HepG2 (cell line): ENCODE measurements around the gene C19orf73. TPM values are rescaled to one million over a fixed set of nuclear protein-coding genes. Genes with fewer than 3 reads are reported as not detected.

Experiments used
- ARNTL ChIP-seq: sonication (generic); formaldehyde crosslinking; IDR thresholded peaks from 2 replicates; pipeline ENCODE4 v1.4.0; 2020; ENCODE audit warnings: mild to moderate bottlenecking, missing genetic modification reagents
- ASH2L ChIP-seq: fragments of 300-600, 200-600 bp; sonication (generic); IDR thresholded peaks from 2 replicates; pipeline ENCODE4 v1.7.0; 2017; ENCODE audit warnings: low read depth, mild to moderate bottlenecking, moderate library complexity, mixed read lengths, low read length; ENCODE audit not compliant: insufficient read length
- CHCHD3 ChIP-seq: sonication (generic); formaldehyde crosslinking; IDR thresholded peaks from 2 replicates; pipeline ENCODE4 v1.8.0; 2022; ENCODE audit warnings: mild to moderate bottlenecking, missing genetic modification reagents, moderate library complexity
- CREB1 ChIP-seq, 2 experiments: fragments of 450-650 bp in 1 of 2; IDR thresholded peaks; 2 replicates each; pipeline ENCODE4 v1.6.1; 2016 to 2017; ENCODE audit warnings: control low read depth in 1 of 2, mild to moderate bottlenecking in 1 of 2, missing compliant biosample characterization in 1 of 2, missing genetic modification characterization in 1 of 2
- ERF ChIP-seq: IDR thresholded peaks from 2 replicates; pipeline ENCODE4 v1.6.1; 2018; ENCODE audit warnings: missing biosample characterization, missing genetic modification reagents
- GZF1 ChIP-seq: sonication (generic); formaldehyde crosslinking; IDR thresholded peaks from 2 replicates; pipeline ENCODE4 v1.5.1; 2020; ENCODE audit warnings: mild to moderate bottlenecking, missing genetic modification reagents
- KLF6 ChIP-seq: IDR thresholded peaks from 2 replicates; pipeline ENCODE4 v1.8.0; 2016; ENCODE audit warnings: missing biosample characterization, missing genetic modification reagents
- MED8 ChIP-seq: sonication (generic); formaldehyde crosslinking; IDR thresholded peaks from 2 replicates; pipeline ENCODE4 v1.8.1; 2023; ENCODE audit warnings: mild to moderate bottlenecking, missing genetic modification reagents; ENCODE audit not compliant: insufficient replicate concordance
- MEIS1 ChIP-seq: sonication (generic); formaldehyde crosslinking; IDR thresholded peaks from 2 replicates; pipeline ENCODE4 v1.9.0; 2021; ENCODE audit warnings: mild to moderate bottlenecking, missing genetic modification reagents, moderate library complexity, borderline replicate concordance
- PAX8 ChIP-seq: sonication (generic); formaldehyde crosslinking; IDR thresholded peaks from 2 replicates; pipeline ENCODE4 v1.8.0; 2022; ENCODE audit warnings: mild to moderate bottlenecking, missing genetic modification reagents, borderline replicate concordance
- POLR2A ChIP-seq, 2 experiments: IDR thresholded peaks; 2 replicates each; pipeline ENCODE4 v1.6.1; 2011; ENCODE audit warnings: low read depth in 2 of 2, low read length in 2 of 2, mild to moderate bottlenecking in 1 of 2, moderate library complexity in 1 of 2; ENCODE audit not compliant: insufficient read depth in 1 of 2
- PRPF4 ChIP-seq: fragments of 200-400 bp; formaldehyde crosslinking; IDR thresholded peaks from 2 replicates; pipeline ENCODE4 v1.6.1; 2016; ENCODE audit warnings: low read length, low read depth; ENCODE audit not compliant: poor library complexity, severe bottlenecking
- RAD21 ChIP-seq: fragments of 450-650 bp; formaldehyde crosslinking; IDR thresholded peaks from 2 replicates; pipeline ENCODE4 v1.5.0; 2020; ENCODE audit warnings: mild to moderate bottlenecking
- RFX3 ChIP-seq: IDR thresholded peaks from 2 replicates; pipeline ENCODE4 v1.6.1; 2016; ENCODE audit warnings: missing biosample characterization, missing genetic modification reagents
- RFXAP ChIP-seq: sonication (generic); formaldehyde crosslinking; IDR thresholded peaks from 2 replicates; pipeline ENCODE4 v1.4.0; 2020; ENCODE audit warnings: missing genetic modification reagents, borderline replicate concordance
- SMAD1 ChIP-seq: sonication (generic); formaldehyde crosslinking; IDR thresholded peaks from 2 replicates; pipeline ENCODE4 v1.4.0; 2020; ENCODE audit warnings: missing genetic modification reagents, low read depth, mild to moderate bottlenecking, borderline replicate concordance
- SNAPC2 ChIP-seq: sonication (generic); formaldehyde crosslinking; IDR thresholded peaks from 2 replicates; pipeline ENCODE4 v1.8.1; 2022; ENCODE audit warnings: mild to moderate bottlenecking, missing genetic modification reagents
- SPEN ChIP-seq: sonication (generic); formaldehyde crosslinking; IDR thresholded peaks from 2 replicates; pipeline ENCODE4 v1.5.1; 2020; ENCODE audit warnings: low read depth, mild to moderate bottlenecking, missing genetic modification reagents
- ZFP36 ChIP-seq: fragments of 150-350 bp; IDR thresholded peaks from 2 replicates; pipeline ENCODE4 v1.6.1; 2018; ENCODE audit warnings: borderline replicate concordance, low read length, low read depth; ENCODE audit not compliant: partially characterized antibody
- ZKSCAN5 ChIP-seq: sonication (generic); formaldehyde crosslinking; IDR thresholded peaks from 2 replicates; pipeline ENCODE4 v1.5.1; 2020; ENCODE audit warnings: mild to moderate bottlenecking, missing genetic modification reagents
- ZNF253 ChIP-seq: sonication (generic); formaldehyde crosslinking; IDR thresholded peaks from 2 replicates; pipeline ENCODE4 v1.8.0; 2022; ENCODE audit warnings: mild to moderate bottlenecking, missing genetic modification reagents, borderline replicate concordance
- ZNF256 ChIP-seq: sonication (generic); formaldehyde crosslinking; conservative IDR thresholded peaks from 2 replicates; pipeline ENCODE4 v1.4.0; 2020; ENCODE audit warnings: missing genetic modification reagents
- ZNF337 ChIP-seq: sonication (generic); formaldehyde crosslinking; IDR thresholded peaks from 2 replicates; pipeline ENCODE4 v1.5.1; 2020; ENCODE audit warnings: missing genetic modification reagents, low read depth, mild to moderate bottlenecking, borderline replicate concordance
- ZNF383 ChIP-seq: sonication (generic); formaldehyde crosslinking; IDR thresholded peaks from 2 replicates; pipeline ENCODE4 v1.4.0; 2020; ENCODE audit warnings: missing genetic modification reagents, mild to moderate bottlenecking, borderline replicate concordance
- ZNF883 ChIP-seq: sonication (generic); formaldehyde crosslinking; IDR thresholded peaks from 2 replicates; pipeline ENCODE4 v1.5.1; 2020; ENCODE audit warnings: mild to moderate bottlenecking, missing genetic modification reagents; ENCODE audit errors: not compliant biosample characterization
- polyA plus RNA-seq, 8 experiments: library from polyadenylated mRNA; depleted of rRNA in 3 of 8; stranded (reverse) in 7 of 8; unstranded in 1 of 8; fragments of >200 nt; fragmentation: Illumina TruSeq in 4 of 8; extraction: Trizol in 4 of 8; gene quantifications; 2 replicates each; pipeline versions ENCODE4 v1.2.1 to v1.2.3, GENCODE V29; 2011 to 2016; ENCODE audit warnings: low read depth in 4 of 8, missing spikeins in 1 of 8, mixed read lengths in 1 of 8; ENCODE audit not compliant: insufficient read depth in 1 of 8
- total RNA-seq, 5 experiments: library from RNA; depleted of rRNA; stranded (reverse); fragments of >200 nt; fragmentation: Illumina TruSeq; extraction: Trizol; gene quantifications; 2 replicates each; pipeline ENCODE4 v1.2.3, GENCODE V29; 2016; ENCODE audit warnings: low read depth in 1 of 5
- TF ChIP-seq, protein P1 (sequence below): sonication (generic); formaldehyde crosslinking; IDR thresholded peaks from 2 replicates; pipeline ENCODE4 v1.5.0; 2020; ENCODE audit warnings: missing genetic modification reagents, mild to moderate bottlenecking, borderline replicate concordance
- TF ChIP-seq, protein P2 (sequence below): sonication (generic); formaldehyde crosslinking; IDR thresholded peaks from 2 replicates; pipeline ENCODE4 v1.4.0; 2020; ENCODE audit warnings: missing genetic modification reagents

The C19orf73 gene
- total and polyA plus RNA-seq, 2 of the 13 experiments (the other 11 are each of a cell fraction or from before 2014, with no cell fraction given) = 1.4 to 1.5 TPM

DNA sequence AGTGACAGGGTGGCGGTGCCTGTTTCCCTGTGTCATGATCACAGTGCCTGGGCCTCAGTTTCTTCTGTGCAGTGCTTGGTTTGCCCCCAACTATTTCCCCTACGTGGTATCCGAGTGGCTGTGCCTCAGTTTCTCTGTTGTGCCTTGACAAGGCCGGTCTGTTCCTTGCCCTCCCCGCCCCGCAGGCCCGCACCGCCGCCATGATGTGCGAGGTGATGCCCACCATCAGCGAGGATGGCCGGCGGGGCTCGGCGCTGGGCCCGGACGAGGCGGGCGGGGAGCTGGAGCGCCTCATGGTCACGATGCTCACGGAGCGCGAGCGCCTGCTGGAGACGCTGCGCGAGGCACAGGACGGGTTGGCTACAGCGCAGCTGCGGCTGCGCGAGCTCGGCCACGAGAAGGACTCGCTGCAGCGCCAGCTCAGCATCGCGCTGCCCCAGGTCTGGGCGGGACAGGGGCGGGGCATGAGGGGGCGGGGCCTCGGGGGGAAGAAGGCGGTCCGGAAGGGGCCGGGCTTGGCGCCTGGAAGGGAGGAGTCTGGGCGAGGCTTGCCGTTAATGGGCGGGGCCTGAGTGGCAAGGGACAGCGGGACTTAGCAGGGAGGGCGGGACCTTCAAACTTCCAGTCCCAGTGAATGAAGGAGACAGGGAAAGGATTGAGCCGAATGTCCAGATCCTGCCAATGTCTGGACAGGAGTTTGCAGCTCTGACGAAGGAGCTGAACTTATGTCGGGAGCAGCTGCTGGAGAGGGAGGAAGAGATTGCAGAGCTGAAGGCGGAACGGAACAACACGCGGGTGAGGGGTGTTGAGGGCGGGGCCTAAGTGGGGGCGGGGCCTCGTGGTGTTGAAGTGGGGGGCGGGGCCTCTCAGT is 9.0 kb upstream of the C19orf73 start (continued):
- TF ChIP-seq, protein P1, sequence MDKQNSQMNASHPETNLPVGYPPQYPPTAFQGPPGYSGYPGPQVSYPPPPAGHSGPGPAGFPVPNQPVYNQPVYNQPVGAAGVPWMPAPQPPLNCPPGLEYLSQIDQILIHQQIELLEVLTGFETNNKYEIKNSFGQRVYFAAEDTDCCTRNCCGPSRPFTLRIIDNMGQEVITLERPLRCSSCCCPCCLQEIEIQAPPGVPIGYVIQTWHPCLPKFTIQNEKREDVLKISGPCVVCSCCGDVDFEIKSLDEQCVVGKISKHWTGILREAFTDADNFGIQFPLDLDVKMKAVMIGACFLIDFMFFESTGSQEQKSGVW (CRISPR knock-in tag) = peak; percentile 76; the same call in 1 of the 2 replicates
- no peak for TF ChIP-seq RFX3 (CRISPR knock-in tag)
- peak; percentile 98 for TF ChIP-seq SNAPC2 (CRISPR knock-in tag)
- peak; percentile 96 for TF ChIP-seq RFXAP (CRISPR knock-in tag)
- peak; percentile 89; the same call in 1 of the 2 replicates for TF ChIP-seq GZF1 (CRISPR knock-in tag)
- no peak for TF ChIP-seq ZNF383 (CRISPR knock-in tag)
- peak; percentile 99 for TF ChIP-seq ERF (CRISPR knock-in tag)
- TF ChIP-seq SMAD1 (CRISPR knock-in tag) = peak; percentile 62; the same call in 1 of the 2 replicates
- TF ChIP-seq MED8 (CRISPR knock-in tag) = peak; percentile 69
- TF ChIP-seq KLF6 = peak; percentile 99
- peak; percentile 89 for TF ChIP-seq MEIS1 (CRISPR knock-in tag)
- no peak for TF ChIP-seq PRPF4
- no peak for TF ChIP-seq ZKSCAN5 (CRISPR knock-in tag)
- TF ChIP-seq, protein P2, sequence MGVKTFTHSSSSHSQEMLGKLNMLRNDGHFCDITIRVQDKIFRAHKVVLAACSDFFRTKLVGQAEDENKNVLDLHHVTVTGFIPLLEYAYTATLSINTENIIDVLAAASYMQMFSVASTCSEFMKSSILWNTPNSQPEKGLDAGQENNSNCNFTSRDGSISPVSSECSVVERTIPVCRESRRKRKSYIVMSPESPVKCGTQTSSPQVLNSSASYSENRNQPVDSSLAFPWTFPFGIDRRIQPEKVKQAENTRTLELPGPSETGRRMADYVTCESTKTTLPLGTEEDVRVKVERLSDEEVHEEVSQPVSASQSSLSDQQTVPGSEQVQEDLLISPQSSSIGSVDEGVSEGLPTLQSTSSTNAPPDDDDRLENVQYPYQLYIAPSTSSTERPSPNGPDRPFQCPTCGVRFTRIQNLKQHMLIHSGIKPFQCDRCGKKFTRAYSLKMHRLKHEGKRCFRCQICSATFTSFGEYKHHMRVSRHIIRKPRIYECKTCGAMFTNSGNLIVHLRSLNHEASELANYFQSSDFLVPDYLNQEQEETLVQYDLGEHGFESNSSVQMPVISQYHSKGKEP (CRISPR knock-in tag) = peak; percentile 97
- TF ChIP-seq ZFP36 = no peak
- TF ChIP-seq PAX8 (CRISPR knock-in tag) = peak; percentile 98; the same call in 1 of the 2 replicates
- TF ChIP-seq ASH2L = peak; percentile 50
- TF ChIP-seq POLR2A (IDR thresholded peaks at IDR 0.05; ENCODE audit: insufficient read depth in 1 of 2, low read depth in 2 of 2, low read length in 2 of 2) = peak; percentile 17 to 80; a peak in 3 of 4 replicates
- peak; percentile 99 for TF ChIP-seq CHCHD3 (CRISPR knock-in tag)
- TF ChIP-seq CREB1 (IDR thresholded peaks at IDR 0.05) = no peak
- no peak for TF ChIP-seq CREB1 (CRISPR knock-in tag; IDR thresholded peaks at IDR 0.05)
- peak; percentile 90 for TF ChIP-seq ARNTL
- TF ChIP-seq ZNF883 (CRISPR knock-in tag) = peak; percentile 99
- peak; percentile 98 for TF ChIP-seq ZNF256 (CRISPR knock-in tag)
- peak; percentile 99 for TF ChIP-seq ZNF253 (CRISPR knock-in tag)
- TF ChIP-seq ZNF337 (CRISPR knock-in tag) = peak; percentile 97; the same call in 1 of the 2 replicates
- peak; percentile 68 for TF ChIP-seq RAD21 (CRISPR knock-in tag)
- peak; percentile 97; the same call in 1 of the 2 replicates for TF ChIP-seq SPEN (CRISPR knock-in tag)
